ENCODE data around the gene TRIM45. TPM values are rescaled to one million over a fixed set of nuclear protein-coding genes. Genes with fewer than 3 reads are reported as not detected.

The TRIM45 gene
- total RNA-seq, 2 donors from 2014 or later, result 1.5 to 7.1 TPM

DNA sequence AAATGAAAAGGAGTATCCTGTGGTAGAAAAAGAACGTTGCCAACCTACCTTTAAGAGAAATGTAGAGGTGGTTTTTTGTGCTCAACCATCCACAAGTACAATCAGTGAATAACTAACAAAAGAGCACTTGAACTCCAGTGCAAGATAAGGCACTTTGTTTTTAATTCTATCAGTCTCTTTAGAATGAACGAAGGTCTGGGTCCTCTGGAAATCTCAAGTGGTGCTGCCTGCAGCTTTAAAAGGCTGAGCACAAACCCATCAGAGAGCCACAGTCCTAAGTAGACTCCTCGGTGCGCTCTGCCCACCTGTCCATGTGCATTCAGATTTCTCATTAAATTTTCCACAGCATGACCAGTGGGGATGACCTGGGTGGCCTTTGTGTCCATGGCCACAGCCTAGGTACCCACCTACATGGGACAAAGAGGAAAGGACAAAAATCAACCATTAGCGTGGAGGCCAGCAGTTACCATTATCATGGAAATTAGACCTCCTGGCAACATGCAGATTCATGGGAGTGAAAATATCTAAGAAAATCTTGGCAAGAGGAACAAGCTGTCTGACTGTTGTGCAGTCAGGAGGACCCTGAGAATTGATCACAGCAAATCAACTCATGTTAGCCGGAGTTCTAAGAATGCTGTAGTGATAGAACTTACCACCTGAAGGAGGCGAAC, 9.4 kb downstream of the TRIM45 start:
- TF ChIP-seq, protein P1, sequence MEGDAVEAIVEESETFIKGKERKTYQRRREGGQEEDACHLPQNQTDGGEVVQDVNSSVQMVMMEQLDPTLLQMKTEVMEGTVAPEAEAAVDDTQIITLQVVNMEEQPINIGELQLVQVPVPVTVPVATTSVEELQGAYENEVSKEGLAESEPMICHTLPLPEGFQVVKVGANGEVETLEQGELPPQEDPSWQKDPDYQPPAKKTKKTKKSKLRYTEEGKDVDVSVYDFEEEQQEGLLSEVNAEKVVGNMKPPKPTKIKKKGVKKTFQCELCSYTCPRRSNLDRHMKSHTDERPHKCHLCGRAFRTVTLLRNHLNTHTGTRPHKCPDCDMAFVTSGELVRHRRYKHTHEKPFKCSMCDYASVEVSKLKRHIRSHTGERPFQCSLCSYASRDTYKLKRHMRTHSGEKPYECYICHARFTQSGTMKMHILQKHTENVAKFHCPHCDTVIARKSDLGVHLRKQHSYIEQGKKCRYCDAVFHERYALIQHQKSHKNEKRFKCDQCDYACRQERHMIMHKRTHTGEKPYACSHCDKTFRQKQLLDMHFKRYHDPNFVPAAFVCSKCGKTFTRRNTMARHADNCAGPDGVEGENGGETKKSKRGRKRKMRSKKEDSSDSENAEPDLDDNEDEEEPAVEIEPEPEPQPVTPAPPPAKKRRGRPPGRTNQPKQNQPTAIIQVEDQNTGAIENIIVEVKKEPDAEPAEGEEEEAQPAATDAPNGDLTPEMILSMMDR (IDR thresholded peaks at IDR 0.05), result no peak
- H3K27me3 ChIP-seq (replicated peaks; ENCODE audit: insufficient read depth), result no peaks in the 10 kb centered on the region
- peaks cover 7% of the 10 kb centered on the region for H3K36me3 ChIP-seq
- ATAC-seq (ENCODE audit: insufficient number of reproducible peaks, low FRiP score, low read depth) (no peak), DNase-seq (ENCODE audit: low spot score) (no peak)
- no peak overlapping the region for H3K27ac ChIP-seq
- no peaks in the 10 kb centered on the region for H3K4me1 ChIP-seq (ENCODE audit: control insufficient read depth in 1 of 2, low read depth in 2 of 2)
- no peaks in the 10 kb centered on the region for H3K9me3 ChIP-seq
- H3K4me3 ChIP-seq, result no peak overlapping the region

DNA sequence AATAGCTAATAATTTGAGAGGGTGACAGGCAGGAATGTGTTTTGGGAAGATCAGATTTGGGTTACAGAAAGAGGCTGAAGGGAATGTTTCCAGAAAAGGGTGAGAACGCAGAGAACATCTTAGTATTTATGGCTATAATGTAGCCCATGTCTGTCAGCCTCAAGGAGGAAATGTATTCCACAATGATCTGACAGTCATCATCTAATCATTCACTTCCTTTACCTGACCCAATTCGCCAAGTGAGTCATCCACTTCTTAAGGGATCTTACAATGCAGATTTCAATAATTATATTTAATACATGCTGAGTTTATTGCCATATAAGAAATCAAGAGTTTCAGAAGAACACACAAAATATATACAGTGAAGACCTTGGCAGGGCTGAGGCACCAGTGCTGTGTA, 10.8 kb downstream of the TRIM45 start:
- TF ChIP-seq, protein P1 (IDR thresholded peaks at IDR 0.05), result no peak
- DNase-seq (ENCODE audit: low spot score), result no peak
- no peak for ATAC-seq (ENCODE audit: insufficient number of reproducible peaks, low FRiP score, low read depth)
- H3K9me3 ChIP-seq, result no peaks in the 10 kb centered on the region
- no peak overlapping the region for H3K27ac ChIP-seq
- H3K27me3 ChIP-seq (replicated peaks; ENCODE audit: insufficient read depth), result no peaks in the 10 kb centered on the region
- no peak overlapping the region for H3K4me3 ChIP-seq
- peaks cover 7% of the 10 kb centered on the region for H3K36me3 ChIP-seq
- H3K4me1 ChIP-seq (ENCODE audit: control insufficient read depth in 1 of 2, low read depth in 2 of 2), result no peaks in the 10 kb centered on the region

DNA sequence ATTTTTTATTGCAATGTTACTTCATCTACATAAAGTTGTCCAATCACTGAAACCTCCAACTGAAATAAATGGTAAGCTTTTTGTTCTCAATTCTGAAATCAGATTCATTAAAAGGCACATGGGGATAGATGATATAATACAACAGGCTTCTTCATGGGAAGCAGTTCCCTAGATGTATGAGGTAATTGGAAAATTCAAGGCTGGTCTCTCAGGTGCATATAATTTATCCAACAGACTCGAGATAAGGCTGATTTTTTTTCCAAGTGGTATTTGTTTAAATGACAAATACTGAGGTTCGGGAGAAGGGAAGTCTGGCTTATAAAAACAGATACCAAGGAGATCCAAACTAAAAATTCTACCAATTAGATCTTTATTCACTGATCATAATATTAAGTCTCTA, 14.2 kb downstream of the TRIM45 start:
- no peaks in the 10 kb centered on the region for H3K36me3 ChIP-seq
- ATAC-seq (ENCODE audit: insufficient number of reproducible peaks, low FRiP score, low read depth), result no peak
- no peak overlapping the region for H3K4me3 ChIP-seq
- H3K27me3 ChIP-seq (replicated peaks; ENCODE audit: insufficient read depth), result no peaks in the 10 kb centered on the region
- TF ChIP-seq, protein P1 (IDR thresholded peaks at IDR 0.05), result no peak
- H3K9me3 ChIP-seq, result no peaks in the 10 kb centered on the region
- no peak overlapping the region for H3K27ac ChIP-seq
- H3K4me1 ChIP-seq (ENCODE audit: control insufficient read depth in 1 of 2, low read depth in 2 of 2), result no peaks in the 10 kb centered on the region
- DNase-seq (ENCODE audit: low spot score), result no peak

DNA sequence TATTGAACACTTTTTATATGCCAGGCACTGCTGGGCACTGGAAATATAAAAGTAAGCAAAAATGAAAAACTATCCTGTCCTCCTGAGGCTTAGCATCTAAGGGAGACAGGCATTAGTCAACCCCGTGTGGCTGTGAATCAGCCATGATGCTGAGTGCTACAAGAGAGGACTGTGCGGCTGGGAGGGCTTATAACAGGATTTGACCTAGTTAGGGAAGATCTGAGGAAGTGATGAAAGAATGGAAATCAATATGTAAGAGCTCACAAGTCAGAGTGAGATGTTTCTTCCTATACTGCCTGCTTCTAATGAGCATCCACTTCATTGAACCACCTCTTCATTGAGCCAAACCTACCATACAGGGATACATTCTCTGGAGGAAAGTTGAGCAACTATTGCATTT, 15.1 kb downstream of the TRIM45 start:
- TF ChIP-seq, protein P1 (IDR thresholded peaks at IDR 0.05), result no peak
- H3K27ac ChIP-seq, result no peak overlapping the region
- ATAC-seq (ENCODE audit: insufficient number of reproducible peaks, low FRiP score, low read depth) (no peak), DNase-seq (ENCODE audit: low spot score) (no peak)
- H3K4me3 ChIP-seq, result no peak overlapping the region
- H3K36me3 ChIP-seq, result no peaks in the 10 kb centered on the region
- no peaks in the 10 kb centered on the region for H3K27me3 ChIP-seq (replicated peaks; ENCODE audit: insufficient read depth)
- no peaks in the 10 kb centered on the region for H3K4me1 ChIP-seq (ENCODE audit: control insufficient read depth in 1 of 2, low read depth in 2 of 2)
- H3K9me3 ChIP-seq, result no peaks in the 10 kb centered on the region

DNA sequence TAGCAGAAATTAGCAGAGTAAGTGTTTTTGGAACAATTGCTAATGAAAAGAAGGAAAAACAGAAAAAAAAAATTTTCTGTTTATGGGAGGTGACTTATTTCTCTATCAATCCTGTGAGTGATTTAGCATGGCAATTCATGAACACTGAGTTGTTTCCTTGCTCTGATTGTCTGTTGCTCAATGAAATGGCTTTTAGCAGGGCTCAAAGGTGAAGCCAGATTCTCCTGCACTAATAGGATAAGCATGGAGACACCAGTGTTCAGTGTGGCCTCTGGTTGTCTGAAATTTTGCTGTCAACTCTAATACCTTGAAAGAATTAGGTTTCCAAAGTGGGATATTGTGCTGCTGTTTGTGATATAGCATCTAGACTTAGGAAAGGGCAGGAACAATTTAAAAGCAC, 15.8 kb downstream of the TRIM45 start:
- H3K4me1 ChIP-seq (ENCODE audit: control insufficient read depth in 1 of 2, low read depth in 2 of 2), result no peaks in the 10 kb centered on the region
- TF ChIP-seq, protein P1 (IDR thresholded peaks at IDR 0.05), result no peak
- ATAC-seq (ENCODE audit: insufficient number of reproducible peaks, low FRiP score, low read depth) (no peak), DNase-seq (ENCODE audit: low spot score) (no peak)
- no peak overlapping the region for H3K4me3 ChIP-seq
- H3K36me3 ChIP-seq, result no peaks in the 10 kb centered on the region
- no peaks in the 10 kb centered on the region for H3K27me3 ChIP-seq (replicated peaks; ENCODE audit: insufficient read depth)
- no peaks in the 10 kb centered on the region for H3K9me3 ChIP-seq
- no peak overlapping the region for H3K27ac ChIP-seq
